Activated CD4-positive, alpha-beta T cell treated with anti-CD3 and anti-CD28 coated beads, Interleukin-2, Interleukin-6, amounts not matched to agents 100 ng/mL and 50 ng/mL, durations not matched to agents 16 hours and 8 hours (primary cell): Measurements from ENCODE around the gene LTBP1.
A peak's percentile ranks its signal among the peaks of the same experiment; 100 is the strongest.
"Not testable (repeated sequence)": the region's sequence is repeated elsewhere in the genome, so short reads cannot be mapped to it uniquely, and the experiment has no call there.

Experiments
- DNase-seq: peaks from one replicate; pipeline ENCODE4 v3.0.0-alpha.2; 2020

LTBP1 gene

DNA sequence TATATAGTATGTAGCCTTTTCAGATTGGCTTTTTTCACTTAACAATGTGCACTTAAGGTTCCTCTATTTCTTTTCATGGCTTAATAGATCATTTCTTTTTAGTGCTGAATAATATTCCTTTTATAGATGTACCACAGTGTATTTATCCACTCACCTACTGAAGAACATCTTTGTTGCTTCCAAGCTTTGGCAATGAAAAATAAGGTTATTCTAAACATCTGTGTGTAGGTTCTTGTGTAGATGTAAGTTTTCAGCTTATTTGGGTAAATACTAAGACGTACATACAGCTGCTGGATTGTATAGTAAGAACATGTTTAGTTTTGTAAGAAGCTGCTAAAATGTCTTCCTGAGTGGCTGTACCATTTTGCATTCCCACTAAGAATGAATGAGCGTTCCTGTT lies 461.4 kb downstream of the LTBP1 start:
- DNase-seq: no peak

DNA sequence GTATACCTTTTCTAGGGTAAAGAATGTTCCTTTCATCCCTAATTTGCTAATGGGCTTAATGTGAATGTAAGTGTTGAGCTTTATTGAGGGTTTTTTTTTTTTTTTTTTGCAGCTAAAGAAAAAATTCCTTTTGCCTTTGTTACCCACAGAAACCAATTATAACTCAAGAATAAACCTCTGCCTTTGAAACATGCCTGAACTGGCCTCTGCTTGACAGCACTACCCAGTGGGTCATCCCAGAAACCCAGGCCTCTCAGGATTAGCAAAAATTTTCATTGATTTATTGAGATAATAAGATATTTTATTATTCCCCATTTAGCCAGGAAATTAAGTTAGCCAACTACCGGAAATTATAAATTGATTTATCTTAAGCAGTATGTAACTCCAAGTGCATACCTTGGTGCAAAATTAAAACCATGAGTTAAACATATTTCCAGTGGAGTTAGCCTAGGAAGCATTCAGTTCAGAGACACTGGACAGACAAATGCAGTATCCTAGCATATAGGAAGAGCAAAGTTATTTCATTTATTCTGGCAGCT lies 462.7 kb downstream of the LTBP1 start:
- DNase-seq: no peak

DNA sequence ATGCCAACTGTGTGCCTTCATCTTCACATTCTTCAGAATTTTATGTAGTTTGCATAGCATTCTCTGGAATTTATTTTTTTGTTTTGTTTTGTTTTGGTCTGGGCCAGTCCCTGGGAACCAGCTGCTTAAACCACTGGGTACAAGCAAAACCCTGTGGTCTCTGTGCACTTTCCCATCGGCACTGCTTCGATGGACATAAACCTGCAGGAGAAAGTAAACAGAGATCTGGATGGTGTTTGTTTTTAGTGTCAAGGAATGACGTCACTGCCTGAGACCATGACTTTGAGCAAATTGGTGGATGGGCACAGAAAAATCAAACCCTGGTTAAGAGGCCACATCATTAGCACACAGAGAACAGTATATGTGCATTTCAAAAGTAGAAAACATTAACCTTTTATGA lies 465.0 kb downstream of the LTBP1 start:
- DNase-seq: no peak

DNA sequence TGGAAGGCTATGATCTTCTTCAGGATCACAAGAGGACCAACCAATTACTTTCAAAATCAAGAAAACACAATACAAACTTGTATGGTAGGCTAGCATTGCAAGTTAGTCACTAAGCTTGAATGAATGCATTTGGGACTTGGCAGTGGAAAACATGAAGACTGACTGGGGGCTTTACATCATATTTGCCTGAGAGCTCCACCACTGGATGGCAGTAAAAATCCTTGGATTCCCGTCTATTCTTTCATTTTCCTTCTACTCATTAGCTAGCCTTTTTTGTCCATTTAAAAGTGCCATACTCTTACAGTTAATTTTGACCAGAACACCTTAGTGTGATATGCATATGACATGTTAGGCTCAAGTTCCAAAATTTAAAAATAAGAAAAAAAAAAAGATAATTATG lies 466.2 kb downstream of the LTBP1 start:
- no peak for DNase-seq

DNA sequence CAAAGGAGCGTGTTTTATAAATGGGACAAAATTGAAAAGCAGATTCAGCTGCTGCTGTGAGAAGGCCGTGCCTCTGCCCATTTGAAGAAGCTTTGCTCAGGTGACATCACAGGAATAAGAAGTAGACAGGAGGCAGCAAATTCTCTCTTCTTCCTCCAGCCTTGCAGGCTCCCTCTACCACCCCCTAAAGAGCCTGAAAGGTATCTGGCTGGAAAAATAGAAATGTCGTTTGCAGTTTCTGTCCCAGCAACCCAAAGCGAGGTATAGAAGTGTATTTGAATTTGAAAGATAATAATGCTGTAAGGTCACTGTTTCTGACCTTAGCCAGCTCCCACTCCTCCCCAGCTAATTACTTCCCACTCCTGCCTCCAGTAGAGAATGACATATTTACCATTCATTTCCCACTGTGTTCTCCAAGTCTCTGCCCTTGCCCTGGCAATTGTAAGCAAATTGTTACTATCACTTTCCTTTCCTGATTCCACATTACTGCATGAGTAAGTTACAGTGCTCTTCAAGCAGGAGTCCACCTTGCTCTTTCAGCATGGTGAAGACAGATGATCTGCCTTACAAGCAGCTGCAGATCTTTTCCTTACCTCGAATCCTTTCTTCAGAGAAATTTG lies 472.9 kb downstream of the LTBP1 start:
- DNase-seq: no peak

DNA sequence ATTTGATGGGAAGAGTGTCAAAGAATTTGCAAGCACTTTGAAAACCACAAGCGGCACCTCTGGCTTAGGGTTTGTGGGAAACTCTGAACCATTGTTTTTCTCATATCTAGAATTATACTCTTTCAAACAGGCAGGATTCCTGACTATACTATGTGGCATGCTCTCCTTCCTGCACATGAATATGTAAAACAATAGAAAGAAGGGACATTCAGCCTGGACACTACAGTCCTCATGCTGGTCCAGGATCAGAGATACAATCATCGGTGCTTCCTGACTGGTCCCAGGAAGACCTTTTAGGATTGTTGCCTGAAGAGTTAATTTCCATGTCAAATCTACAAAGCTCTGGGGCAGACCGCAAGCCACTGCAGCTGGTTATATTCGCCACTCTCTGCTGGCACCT lies 474.0 kb downstream of the LTBP1 start:
- DNase-seq: no peak

DNA sequence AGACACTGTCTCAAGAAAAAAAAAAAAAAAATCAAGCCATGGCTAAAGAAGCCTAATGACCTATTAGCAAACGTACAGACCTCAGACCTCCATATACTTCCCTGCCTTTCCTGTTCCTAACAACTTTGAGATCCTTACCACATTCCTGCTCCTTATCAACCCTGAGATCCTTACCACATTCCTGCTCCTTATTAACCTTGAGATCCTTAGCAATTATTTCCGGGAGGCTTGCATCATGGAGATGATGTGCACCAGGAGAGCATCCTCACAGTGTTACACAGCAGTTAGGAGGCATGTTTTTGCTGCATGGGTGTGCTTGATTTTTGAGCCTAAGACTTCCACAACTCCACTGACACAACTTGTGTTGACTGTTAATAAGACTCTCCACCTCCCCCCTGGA lies 475.1 kb downstream of the LTBP1 start:
- DNase-seq: no peak

DNA sequence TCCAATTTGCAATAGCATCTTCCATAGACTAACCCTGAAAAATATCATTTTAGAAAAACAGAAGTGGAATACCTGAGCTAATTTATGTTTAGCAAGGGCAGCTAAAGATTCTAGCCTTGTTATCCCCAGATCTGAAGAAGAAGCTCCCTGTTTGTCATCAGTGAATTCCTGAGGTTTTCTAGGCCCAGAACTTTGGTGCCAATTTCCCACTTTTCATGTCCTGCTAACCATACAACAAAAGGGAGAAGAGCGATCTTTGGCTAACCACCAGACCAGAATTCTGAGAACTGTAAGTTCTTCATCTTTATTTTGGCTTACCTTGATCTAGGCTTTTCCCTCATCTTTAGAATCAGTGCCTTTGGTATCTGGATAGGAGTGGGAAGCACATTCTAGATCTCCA lies 478.4 kb downstream of the LTBP1 start:
- no peak for DNase-seq

DNA sequence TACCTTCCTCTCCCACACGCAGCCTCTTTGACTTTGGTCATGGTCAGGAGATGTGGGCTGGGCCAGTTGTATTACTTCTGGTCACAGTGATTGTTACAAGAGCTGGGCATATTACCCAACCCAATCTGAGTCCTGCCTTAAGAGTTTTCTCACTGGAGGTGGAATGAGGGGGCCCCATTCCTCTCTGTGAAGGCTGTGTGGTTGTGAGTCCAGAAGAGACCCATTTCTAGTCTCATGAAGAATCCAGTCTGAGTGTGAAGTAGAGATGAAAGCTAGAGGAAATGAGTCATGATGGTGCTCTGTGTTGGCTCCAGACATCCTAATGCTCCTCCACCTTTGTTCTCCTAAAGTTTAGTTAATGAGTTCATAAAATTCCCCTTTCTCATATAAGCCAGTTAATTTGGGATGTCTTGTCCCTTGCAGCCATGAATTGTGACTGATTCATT lies 478.9 kb downstream of the LTBP1 start:
- no peak for DNase-seq

DNA sequence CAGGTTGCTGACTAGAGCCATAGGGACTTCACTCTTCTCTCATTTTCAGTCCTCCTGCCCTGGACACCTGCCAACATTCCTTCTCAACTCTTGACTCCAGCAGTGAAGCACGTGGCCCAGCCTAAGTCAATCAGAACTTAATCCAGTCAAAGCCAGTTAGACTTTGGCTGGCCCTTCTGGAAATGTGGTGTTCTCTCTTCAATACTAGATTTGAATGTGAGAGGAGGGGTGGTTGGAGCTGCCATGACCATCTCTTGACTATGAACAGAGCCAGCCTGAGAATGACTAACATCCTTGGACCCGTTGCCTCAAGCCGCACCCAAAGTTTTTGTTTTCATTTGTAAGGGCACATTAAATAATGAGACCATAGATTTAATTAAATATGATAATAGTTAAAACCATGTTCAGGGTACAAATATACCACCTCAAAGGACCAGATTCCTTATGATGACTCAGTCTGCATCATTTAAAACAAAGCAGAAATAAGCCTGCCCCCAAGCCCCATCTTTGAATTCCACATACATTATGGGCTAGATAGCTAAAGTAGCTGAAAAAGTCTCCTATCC lies 480.0 kb downstream of the LTBP1 start:
- no peak for DNase-seq

DNA sequence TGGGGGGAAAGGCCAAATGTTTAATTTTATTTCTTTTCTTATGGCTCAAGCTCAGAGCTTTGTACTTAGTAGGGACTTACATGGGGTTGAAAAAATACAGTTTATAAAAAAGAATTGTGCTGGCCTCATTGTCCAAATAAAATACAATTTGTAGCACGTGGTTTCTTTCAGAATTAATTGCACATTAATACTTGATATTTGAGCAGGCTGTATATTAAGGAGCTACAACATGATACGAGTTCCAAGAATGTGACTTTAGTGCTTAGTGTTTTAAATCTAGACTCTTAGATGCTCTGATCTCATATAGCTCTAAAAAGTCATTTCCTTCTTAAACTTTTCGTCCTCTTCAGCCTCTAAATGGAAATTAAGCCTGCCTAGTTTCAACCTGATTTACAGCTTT lies 483.3 kb downstream of the LTBP1 start:
- no peak for DNase-seq

DNA sequence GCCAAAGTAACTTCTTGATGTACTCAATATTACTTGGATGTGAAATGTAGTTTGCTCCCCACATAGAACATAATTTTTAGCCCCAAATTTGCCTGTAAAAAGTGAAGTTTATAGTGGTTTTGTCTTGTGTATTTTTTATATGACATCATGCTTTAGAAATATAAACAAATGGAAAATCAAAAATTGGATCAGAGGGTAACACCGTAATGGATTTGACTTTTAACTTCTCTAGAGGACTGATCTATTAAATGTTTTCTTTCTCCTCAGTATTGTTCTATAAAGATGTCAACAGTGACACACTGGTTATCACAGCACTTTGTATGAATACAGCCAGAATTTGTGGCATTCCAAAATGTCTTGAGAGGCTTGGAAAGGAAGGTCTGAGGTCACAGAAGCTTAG lies 484.1 kb downstream of the LTBP1 start:
- no peak for DNase-seq

DNA sequence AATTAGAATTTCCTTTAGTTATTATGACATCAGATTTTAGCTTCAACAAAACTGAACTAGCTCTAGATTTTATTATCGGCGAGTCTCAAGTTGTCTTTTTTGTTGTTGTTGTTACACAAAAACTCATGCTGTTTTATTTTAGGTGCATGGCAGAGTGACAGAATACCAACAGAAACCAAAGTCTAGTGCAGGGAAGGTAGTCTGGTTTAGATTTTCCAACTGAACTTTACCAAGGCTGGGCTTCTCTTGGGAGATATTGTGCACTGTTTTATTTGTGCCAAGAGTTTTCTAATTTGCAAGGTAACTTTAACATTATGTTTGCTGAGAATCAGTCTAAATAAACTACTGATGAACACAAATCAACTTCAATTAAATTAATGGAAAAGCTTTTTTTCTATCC lies 486.1 kb downstream of the LTBP1 start:
- DNase-seq: no peak

DNA sequence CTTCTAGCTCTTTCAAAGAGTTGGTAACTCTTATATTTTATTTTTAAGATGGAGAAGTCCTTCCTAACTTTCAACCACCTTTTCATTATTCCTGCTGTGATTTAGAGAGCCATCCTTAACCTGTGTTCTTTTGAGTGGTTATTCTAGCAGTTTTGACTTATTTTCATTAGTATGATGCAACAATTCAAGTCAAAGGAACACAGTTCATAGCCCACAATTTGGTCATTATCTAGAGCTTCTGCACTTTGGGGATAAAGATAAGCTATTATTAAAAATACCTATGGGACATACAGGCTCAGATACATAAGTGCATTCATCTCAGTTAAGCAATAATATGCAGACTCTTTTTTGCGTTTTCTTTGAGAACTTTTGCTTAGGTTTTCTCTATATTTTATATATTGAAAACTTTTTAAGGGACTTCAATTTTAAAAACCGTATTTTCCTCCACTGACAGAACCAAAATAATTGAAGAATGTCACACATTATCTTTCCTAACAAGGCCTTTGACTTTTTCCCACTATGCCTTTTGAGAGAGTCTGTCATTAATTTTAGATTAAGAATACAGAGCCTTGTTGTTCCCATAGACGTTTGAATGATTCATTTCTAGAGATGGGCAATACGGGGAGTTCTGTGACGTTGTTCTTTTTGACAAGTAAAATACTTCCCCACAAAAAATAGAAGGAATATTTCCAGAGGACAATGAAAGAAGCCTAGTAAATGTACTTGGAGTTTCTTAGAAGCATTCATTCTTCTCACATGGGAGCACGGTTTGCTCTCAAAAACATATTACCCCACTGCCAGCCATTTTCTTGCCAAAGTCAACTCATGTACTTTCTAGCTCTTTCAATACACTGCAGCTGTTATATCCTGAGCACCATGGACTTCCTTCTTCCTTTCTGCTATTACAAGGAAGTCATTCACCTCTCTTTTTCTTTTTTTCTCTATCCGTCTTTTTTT lies 486.8 kb downstream of the LTBP1 start:
- DNase-seq: no peak

DNA sequence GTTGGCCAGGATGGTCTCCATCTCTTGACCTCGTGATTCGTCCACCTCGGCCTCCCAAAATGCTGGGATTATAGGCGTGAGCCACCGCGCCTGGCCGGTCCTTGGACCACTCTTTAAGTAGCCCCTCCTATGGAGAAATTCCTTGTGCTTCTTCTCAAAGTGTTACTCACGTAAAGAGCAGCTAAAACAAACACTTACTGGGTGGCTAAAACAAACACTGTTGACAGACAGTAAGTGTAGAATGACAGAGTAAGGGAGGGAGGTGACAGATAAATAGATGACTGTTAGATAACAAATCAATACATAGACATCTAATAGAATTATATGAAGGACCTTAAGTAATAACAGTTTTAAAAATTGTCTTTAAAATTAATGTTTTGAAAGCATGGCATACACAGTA lies 488.8 kb downstream of the LTBP1 start:
- no peak for DNase-seq

DNA sequence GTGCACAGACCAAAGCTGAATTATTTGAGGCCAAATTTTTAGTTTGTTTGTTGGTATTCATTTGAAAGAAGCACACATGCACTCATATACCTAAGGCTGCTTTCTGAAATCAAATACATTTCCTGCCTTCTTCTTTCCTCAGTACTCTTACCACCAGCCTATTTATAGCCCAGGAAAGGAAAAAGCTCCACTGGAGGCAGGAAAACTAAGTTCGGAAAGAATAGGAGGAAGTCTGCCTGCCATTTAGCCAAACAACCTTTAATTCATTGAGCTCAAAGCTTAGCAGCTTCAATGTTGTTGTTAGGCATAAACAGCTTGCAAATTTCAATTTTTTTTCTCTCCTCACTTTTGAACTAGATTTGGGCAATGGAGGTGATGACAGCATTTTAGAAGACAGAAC lies 489.3 kb downstream of the LTBP1 start:
- DNase-seq: no peak

DNA sequence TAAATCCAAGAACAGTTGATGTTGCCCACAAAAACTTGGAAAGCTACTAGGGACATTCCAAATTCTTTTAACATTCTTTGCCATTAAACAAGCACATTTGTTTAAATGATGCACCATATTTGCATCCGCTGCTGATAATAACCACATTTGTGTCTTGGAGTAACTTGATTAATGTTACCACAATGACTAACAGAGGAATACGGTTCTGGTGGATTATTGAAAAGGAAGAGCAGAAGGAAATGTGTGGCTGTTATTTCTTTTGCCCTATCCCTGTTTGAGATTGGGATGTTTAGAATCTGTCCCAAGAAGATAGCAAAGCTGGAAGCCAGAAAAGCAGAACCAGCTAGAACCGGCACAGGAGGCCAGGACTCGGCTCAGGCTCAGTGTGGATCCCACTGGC lies 490.5 kb downstream of the LTBP1 start:
- DNase-seq: no peak

DNA sequence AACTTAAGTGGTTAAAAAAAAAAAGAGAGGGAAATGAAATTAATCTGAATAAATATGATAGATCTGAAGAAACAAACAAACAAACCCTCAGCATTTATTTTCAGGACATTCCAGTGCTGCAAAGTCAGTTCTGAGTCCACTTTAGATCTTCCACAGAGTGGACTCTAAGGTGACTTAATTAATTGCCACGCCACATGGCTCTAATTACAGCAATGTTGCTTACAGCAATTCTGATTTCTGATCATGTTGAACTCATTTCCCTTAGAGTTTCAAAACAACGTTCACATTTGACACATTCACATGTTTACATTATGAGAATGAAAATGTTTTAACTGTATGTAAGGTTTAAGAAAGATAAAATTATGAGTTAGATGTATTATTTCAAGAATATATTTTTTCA lies 491.1 kb downstream of the LTBP1 start:
- DNase-seq: no peak

DNA sequence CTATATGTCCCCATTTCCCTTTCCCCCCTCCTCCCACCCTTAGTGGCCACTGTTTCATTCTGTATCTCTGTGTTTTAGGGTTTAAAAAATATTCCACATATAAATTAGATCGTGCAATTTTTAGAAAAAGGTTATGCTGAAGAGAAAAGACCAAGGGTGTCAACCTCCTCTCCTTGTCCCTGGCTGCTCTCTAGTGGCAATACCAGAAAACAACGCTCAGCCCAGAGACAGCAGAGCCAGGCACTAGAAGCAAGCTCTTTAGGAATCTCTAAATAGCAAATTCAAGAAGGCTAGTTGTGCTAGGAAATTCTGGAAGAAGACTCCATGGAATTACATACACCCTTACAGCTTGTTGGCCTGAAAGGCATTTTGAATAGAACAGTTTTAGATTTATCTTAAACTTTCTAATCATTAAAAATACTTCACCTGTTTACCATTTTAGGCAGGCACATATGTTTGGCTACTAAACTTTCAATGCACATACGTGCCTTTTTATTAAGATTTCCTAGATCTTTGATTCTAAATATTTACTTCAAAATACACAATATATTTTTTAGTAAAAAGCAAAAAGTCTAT lies 494.6 kb downstream of the LTBP1 start:
- DNase-seq: peak; percentile 51

DNA sequence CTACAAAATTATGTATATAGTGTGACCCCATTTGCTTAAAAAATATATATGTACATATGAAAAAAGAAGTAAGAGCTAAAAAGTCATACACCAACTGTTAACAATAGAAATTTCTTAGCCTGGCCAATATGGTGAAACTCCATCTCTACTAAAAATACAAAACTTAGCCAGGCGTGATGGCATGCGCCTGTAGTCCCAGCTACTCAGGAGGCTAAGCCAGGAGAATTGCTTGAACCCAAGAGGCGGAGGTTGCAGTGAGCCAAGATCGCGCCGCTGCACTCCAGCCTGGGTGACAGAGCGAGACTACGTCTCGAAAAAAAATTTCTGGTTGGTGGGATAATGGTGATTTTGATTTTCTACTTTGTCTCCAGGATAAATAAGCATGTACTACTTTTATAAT lies 495.3 kb downstream of the LTBP1 start:
- not testable (repeated sequence) for DNase-seq

DNA sequence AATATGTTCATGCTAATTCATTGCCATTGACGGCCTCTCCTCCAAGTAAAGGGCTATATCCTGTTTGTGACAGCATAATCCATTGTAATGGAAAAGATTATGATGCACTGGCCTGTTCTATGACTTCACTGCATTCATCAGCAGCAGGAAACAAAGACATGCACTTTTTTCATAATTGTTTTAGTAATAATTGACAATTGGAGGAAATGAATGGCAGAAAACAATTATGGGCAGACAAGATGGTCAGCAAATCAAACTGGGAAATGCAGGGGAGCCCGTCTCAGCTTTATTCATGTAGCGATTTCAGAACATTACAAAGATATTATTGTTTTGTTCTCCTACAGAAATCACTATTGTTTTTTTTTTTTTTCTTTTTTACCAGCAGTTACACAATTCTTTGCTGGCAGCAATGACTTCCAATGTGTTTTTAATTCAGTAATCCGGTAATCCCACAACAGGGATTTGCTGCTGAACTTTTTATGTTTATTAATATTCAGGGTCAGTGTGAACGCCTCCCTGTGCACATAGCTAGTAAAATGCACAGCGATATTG lies 495.9 kb downstream of the LTBP1 start:
- no peak for DNase-seq

DNA sequence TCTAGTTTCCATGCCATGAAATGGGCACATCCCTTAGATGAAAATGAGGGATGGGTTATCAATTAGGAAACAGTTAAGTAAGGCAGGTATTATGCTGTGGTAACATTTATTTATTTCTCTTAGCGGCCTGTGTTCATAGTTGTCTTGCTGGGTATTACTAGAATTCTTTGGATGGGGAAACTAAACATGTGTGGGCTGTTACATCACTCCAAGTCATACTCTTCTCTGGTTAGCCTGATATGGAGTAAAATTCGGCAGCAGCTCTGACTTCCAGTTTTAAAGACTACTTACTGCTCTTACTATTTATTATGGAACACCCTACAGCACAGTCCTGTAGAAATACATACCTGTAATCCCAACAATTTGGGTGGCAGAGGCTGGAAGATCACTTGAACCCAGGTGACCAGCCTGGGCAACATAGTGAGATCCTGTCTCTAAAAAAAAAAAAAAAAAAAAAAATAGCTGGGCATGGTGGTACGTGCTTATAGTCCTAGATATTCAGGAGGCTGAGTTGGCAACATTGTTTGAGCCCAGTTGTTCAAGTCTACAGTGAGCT lies 496.6 kb downstream of the LTBP1 start:
- DNase-seq: no peak

DNA sequence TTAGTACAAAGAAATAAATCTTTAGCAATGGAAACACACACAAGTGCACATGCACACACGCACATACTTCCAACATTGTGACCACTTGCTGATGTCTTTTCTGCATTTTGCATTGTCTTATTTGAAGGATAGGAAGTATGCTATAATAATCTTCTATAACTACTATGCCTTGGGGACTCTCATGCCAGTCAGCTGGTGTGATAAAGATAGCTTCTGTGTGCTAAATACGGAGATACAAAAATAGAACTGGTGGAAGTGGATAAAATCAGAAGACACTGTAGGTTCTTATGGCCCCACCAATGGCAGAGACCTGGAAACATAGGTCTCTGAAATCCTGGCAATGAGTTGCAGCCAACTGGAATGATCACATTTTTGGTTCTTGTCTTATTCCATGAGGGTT lies 498.2 kb downstream of the LTBP1 start:
- DNase-seq: no peak
